Activated naive CD8-positive, alpha-beta T cell (primary cell): ENCODE results near the gene SRPK1.

Experiments used
- H3K27ac Mint-ChIP-seq: one replicate; pipeline ENCODE4 v1.8.0; 2021; ENCODE audit warnings: mixed read lengths
- H3K27me3 Mint-ChIP-seq: one replicate; pipeline ENCODE4 v1.8.0; 2021; ENCODE audit warnings: mixed read lengths
- H3K36me3 Mint-ChIP-seq: one replicate; pipeline ENCODE4 v1.8.0; 2021; ENCODE audit warnings: mixed read lengths
- H3K4me1 Mint-ChIP-seq: one replicate; pipeline ENCODE4 v1.8.0; 2021; ENCODE audit warnings: low read depth, mixed read lengths
- H3K4me3 Mint-ChIP-seq: one replicate; pipeline ENCODE4 v1.8.0; 2021; ENCODE audit warnings: mild to moderate bottlenecking, mixed read lengths
- H3K9me3 Mint-ChIP-seq: one replicate; pipeline ENCODE4 v1.8.0; 2021; ENCODE audit warnings: low read depth, mixed read lengths

SRPK1 gene

GRCh38 chr6:35797837-35798526 lies 122.9 kb downstream of the SRPK1 start:
- Mint-ChIP-seq H3K9me3 (no peaks in the 10 kb centered on the region), H3K4me3 (no peak overlapping the region), H3K4me1 (no peaks in the 10 kb centered on the region), H3K27ac (no peak overlapping the region), H3K27me3 (no peaks in the 10 kb centered on the region), H3K36me3 (no peaks in the 10 kb centered on the region)

- Mint-ChIP-seq H3K27me3 (no peaks in the 10 kb centered on the region), H3K4me1 (no peaks in the 10 kb centered on the region), H3K36me3 (no peaks in the 10 kb centered on the region), H3K27ac (no peak overlapping the region), H3K4me3 (no peak overlapping the region), H3K9me3 (no peaks in the 10 kb centered on the region)
These were observed 124.7 kb downstream of the SRPK1 start for GRCh38 chr6:35796236-35796635.

GRCh38 chr6:35795453-35796071 lies 125.3 kb downstream of the SRPK1 start:
- Mint-ChIP-seq H3K36me3 (no peaks in the 10 kb centered on the region), H3K27me3 (no peaks in the 10 kb centered on the region), H3K4me1 (no peaks in the 10 kb centered on the region), H3K9me3 (no peaks in the 10 kb centered on the region), H3K27ac (no peak overlapping the region), H3K4me3 (no peak overlapping the region)

- Mint-ChIP-seq H3K36me3 (no peaks in the 10 kb centered on the region), H3K9me3 (no peaks in the 10 kb centered on the region), H3K27me3 (peaks cover 2% of the 10 kb centered on the region), H3K4me3 (no peak overlapping the region), H3K4me1 (no peaks in the 10 kb centered on the region), H3K27ac (no peak overlapping the region)
These were observed 126.1 kb downstream of the SRPK1 start for GRCh38 chr6:35794536-35795452.

- no peak overlapping the region for H3K27ac Mint-ChIP-seq
- H3K4me3 Mint-ChIP-seq: no peak overlapping the region
- H3K27me3 Mint-ChIP-seq: peaks cover 19% of the 10 kb centered on the region
- H3K4me1 Mint-ChIP-seq: no peaks in the 10 kb centered on the region
- no peaks in the 10 kb centered on the region for H3K9me3 Mint-ChIP-seq
- no peaks in the 10 kb centered on the region for H3K36me3 Mint-ChIP-seq
These were observed 130.2 kb downstream of the SRPK1 start for GRCh38 chr6:35790683-35791082.

DNA sequence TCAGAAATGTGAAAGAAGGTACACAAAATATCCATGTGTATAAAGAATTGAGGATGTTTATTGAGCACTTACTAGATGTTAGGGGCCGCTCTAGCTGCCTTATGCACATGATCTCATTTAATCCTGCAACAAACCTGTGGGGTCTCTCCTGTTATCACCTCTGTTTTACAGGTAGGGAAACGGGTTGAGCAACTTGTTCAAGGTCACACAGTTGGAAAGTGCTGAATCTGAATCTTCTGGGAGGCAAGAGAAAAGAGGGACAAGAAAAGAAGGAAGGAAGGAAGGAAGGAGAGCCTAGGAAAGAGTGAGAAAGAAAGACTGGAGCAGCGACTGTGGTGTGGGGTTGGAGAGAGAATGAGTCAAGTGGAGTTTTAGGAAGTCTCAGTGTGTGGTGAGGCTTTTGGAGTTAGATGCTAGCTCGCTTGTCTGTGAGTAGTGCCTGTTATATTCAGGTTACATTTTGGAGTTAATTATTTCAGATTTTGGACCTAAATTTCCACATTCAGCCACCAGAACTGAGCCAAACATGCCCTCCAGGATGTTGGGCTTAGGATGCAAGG lies 132.4 kb downstream of the SRPK1 start:
- no peak overlapping the region for H3K4me3 Mint-ChIP-seq
- no peak overlapping the region for H3K27ac Mint-ChIP-seq
- H3K4me1 Mint-ChIP-seq: no peaks in the 10 kb centered on the region
- no peaks in the 10 kb centered on the region for H3K36me3 Mint-ChIP-seq
- no peaks in the 10 kb centered on the region for H3K9me3 Mint-ChIP-seq
- peaks cover 25% of the 10 kb centered on the region for H3K27me3 Mint-ChIP-seq

GRCh38 chr6:35787266-35788218 lies 133.4 kb downstream of the SRPK1 start:
- H3K9me3 Mint-ChIP-seq: no peaks in the 10 kb centered on the region
- H3K4me3 Mint-ChIP-seq: no peak overlapping the region
- no peaks in the 10 kb centered on the region for H3K4me1 Mint-ChIP-seq
- H3K27ac Mint-ChIP-seq: no peak overlapping the region
- peaks cover 27% of the 10 kb centered on the region for H3K27me3 Mint-ChIP-seq
- H3K36me3 Mint-ChIP-seq: no peaks in the 10 kb centered on the region

DNA sequence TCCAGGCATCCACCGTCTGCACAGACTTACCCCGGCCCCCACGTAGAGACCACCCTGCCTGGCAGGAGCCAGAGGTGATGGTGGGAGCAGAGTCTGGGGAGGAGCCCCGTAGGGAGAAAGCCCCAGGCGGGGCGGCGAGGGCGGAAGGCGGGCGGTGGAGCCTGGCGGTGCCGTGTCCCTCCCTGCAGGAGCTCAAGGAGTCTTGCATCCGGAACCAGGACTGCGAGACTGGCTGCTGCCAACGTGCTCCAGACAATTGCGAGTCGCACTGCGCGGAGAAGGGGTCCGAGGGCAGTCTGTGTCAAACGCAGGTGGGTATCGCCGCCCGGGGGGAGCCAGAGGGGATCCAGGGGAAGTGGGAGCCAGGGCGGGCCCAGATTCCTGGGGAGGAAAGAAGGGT lies 134.1 kb downstream of the SRPK1 start:
- Mint-ChIP-seq H3K27ac (no peak overlapping the region), H3K4me3 (no peak overlapping the region), H3K4me1 (no peaks in the 10 kb centered on the region), H3K36me3 (no peaks in the 10 kb centered on the region), H3K27me3 (peaks cover 27% of the 10 kb centered on the region), H3K9me3 (no peaks in the 10 kb centered on the region)

GRCh38 chr6:35786272-35786671 lies 134.6 kb downstream of the SRPK1 start:
- H3K9me3 Mint-ChIP-seq: no peaks in the 10 kb centered on the region
- peaks cover 29% of the 10 kb centered on the region for H3K27me3 Mint-ChIP-seq
- H3K4me3 Mint-ChIP-seq: no peak overlapping the region
- H3K4me1 Mint-ChIP-seq: no peaks in the 10 kb centered on the region
- no peaks in the 10 kb centered on the region for H3K36me3 Mint-ChIP-seq
- no peak overlapping the region for H3K27ac Mint-ChIP-seq

- Mint-ChIP-seq H3K27me3 (peaks cover 25% of the 10 kb centered on the region), H3K4me3 (no peak overlapping the region), H3K36me3 (no peaks in the 10 kb centered on the region), H3K4me1 (no peaks in the 10 kb centered on the region), H3K27ac (no peak overlapping the region), H3K9me3 (no peaks in the 10 kb centered on the region)
These were observed 136.7 kb downstream of the SRPK1 start for GRCh38 chr6:35784200-35784599.
